T-helper 17 cell (primary cell): ENCODE results near the gene TEX264. TPM values are rescaled to one million over a fixed set of nuclear protein-coding genes. Genes with fewer than 3 reads are reported as not detected.
"Not testable (repeated sequence)": the region's sequence is repeated elsewhere in the genome, so short reads cannot be mapped to it uniquely, and the experiment has no call there.

Experiments
- ATAC-seq: fragments of 150-1000 bp; cut with Tn5 transposase; 2 replicates; pipeline ENCODE4 v1.10.0; 2021; ENCODE audit warnings: mild to moderate bottlenecking, moderate library complexity
- DNase-seq, 3 donors: peaks; one replicate each; pipeline versions ENCODE4 v3.0.0 to v3.0.0-alpha.2; 2020 to 2021
- H3K9me3 ChIP-seq: one replicate; pipeline ENCODE4 v1.7.0; 2013; ENCODE audit warnings: low read length, mild to moderate bottlenecking; ENCODE audit not compliant: control insufficient read depth, poor library complexity, severe bottlenecking
- H3K27ac Mint-ChIP-seq: one replicate; pipeline ENCODE4 v1.8.0; 2022; ENCODE audit warnings: mild to moderate bottlenecking, moderate library complexity, mixed read lengths
- H3K27me3 Mint-ChIP-seq: one replicate; pipeline ENCODE4 v1.8.0; 2022; ENCODE audit warnings: mixed read lengths
- H3K36me3 Mint-ChIP-seq: one replicate; pipeline ENCODE4 v1.8.0; 2022; ENCODE audit warnings: low read depth, mixed read lengths
- H3K4me1 Mint-ChIP-seq: one replicate; pipeline ENCODE4 v1.8.0; 2022; ENCODE audit warnings: mild to moderate bottlenecking, mixed read lengths
- H3K4me3 Mint-ChIP-seq: one replicate; pipeline ENCODE4 v1.8.0; 2022; ENCODE audit warnings: mild to moderate bottlenecking, moderate library complexity, mixed read lengths
- total RNA-seq, 4 donors: library from RNA in 2 of 4; stranded (reverse) in 2 of 4; gene quantifications; one replicate each; pipeline ENCODE4 v1.2.3 and lab custom pipeline; 2022 to 2026

Gene TEX264
- total RNA-seq, 2 donors from 2014 or later: 35.5 to 36.5 TPM

DNA sequence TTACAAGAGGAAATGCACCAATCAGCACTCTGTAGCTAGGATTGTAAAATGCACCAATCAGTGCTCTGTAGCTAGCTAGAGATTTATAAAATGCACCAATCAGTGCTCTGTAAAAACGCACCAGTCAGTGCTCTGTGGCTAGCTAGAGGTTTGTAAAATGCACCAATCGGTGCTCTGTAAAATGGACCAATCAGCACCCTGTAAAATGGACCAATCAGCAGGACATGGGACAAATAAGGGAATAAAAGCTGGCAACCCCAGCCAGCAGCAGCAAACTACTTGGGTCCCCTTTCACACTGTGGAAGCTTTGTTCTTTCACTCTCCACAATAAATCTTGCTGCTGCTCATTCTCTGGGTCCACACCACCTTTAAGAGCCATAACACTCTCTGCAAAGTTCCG is 71.3 kb downstream of the TEX264 start:
- ATAC-seq, H3K4me1 Mint-ChIP-seq, H3K9me3 ChIP-seq, H3K4me3 Mint-ChIP-seq, H3K36me3 Mint-ChIP-seq, H3K27ac Mint-ChIP-seq, DNase-seq: not testable (repeated sequence)
- peaks cover 25% of the 10 kb centered on the region for H3K27me3 Mint-ChIP-seq

DNA sequence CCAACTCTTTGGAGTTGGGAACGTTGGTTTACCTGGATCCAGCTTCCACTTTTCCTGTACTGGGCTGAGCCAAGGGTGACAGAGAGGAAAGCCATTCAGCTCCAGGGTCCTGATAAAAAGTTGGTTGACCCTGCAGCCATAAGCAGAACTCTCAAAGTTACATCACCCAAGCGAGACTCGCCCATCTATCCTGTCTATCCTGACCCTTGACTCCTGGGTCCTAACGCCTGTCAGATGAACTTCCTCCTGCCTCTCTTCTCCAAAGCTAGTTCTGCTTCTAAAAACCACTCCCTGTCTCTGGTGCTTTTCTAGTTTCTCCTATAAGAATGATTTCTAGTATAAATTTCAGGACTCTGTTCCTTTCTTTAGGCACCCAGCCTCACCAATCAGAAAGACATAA is 71.9 kb downstream of the TEX264 start:
- ATAC-seq, H3K36me3 Mint-ChIP-seq, H3K4me3 Mint-ChIP-seq, H3K9me3 ChIP-seq, H3K4me1 Mint-ChIP-seq, H3K27ac Mint-ChIP-seq, DNase-seq: not testable (repeated sequence)
- peaks cover 25% of the 10 kb centered on the region for H3K27me3 Mint-ChIP-seq

GRCh38 chr3:51747840-51748239 is 76.8 kb downstream of the TEX264 start:
- Mint-ChIP-seq H3K27ac (no peak overlapping the region), H3K27me3 (peaks cover 9% of the 10 kb centered on the region), H3K4me3 (no peak overlapping the region), H3K36me3 (no peaks in the 10 kb centered on the region), H3K4me1 (peaks cover 8% of the 10 kb centered on the region)
- ATAC-seq (no peak), DNase-seq (no peak)
- H3K9me3 ChIP-seq: no peaks in the 10 kb centered on the region

GRCh38 chr3:51748327-51748726 is 77.3 kb downstream of the TEX264 start:
- Mint-ChIP-seq H3K27ac (no peak overlapping the region), H3K4me3 (no peak overlapping the region)
- ATAC-seq: no peak

GRCh38 chr3:51750878-51751277 is 79.8 kb downstream of the TEX264 start:
- H3K27ac Mint-ChIP-seq: no peak overlapping the region
- peaks cover 5% of the 10 kb centered on the region for H3K4me1 Mint-ChIP-seq
- ATAC-seq: no peak
- no peak overlapping the region for H3K4me3 Mint-ChIP-seq
- H3K9me3 ChIP-seq: no peaks in the 10 kb centered on the region
- no peaks in the 10 kb centered on the region for H3K36me3 Mint-ChIP-seq
- DNase-seq: no peak
- no peaks in the 10 kb centered on the region for H3K27me3 Mint-ChIP-seq

More at GRCh38 chr3:51748327-51748726, 77.3 kb downstream of the TEX264 start:
- H3K4me1 Mint-ChIP-seq: peaks cover 5% of the 10 kb centered on the region
- no peak for DNase-seq
- H3K27me3 Mint-ChIP-seq: peaks cover 5% of the 10 kb centered on the region
- no peaks in the 10 kb centered on the region for H3K9me3 ChIP-seq
- H3K36me3 Mint-ChIP-seq: no peaks in the 10 kb centered on the region

DNA sequence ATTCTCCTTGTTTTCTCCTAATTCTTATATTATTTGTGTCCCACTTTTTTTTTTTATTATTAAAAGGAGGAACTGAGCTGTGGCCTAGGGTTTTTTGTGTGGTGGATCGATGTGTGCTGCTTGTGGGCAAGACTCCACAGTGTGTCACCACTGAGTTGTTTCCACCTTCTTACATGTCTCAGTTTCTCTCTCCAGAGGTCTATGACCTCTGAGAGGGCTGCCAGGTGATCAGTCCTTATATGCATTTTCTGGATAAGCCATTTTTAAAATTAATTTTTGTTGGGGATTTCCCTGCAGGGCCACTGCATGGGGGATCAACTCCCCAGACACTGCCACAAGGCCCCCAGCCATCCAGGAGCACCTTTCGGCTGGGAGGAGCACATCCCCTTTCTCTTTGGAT is 80.2 kb downstream of the TEX264 start:
- H3K27me3 Mint-ChIP-seq: no peaks in the 10 kb centered on the region
- no peak for DNase-seq
- H3K36me3 Mint-ChIP-seq: no peaks in the 10 kb centered on the region
- no peaks in the 10 kb centered on the region for H3K9me3 ChIP-seq
- peaks cover 5% of the 10 kb centered on the region for H3K4me1 Mint-ChIP-seq
- no peak for ATAC-seq
- no peak overlapping the region for H3K4me3 Mint-ChIP-seq
- H3K27ac Mint-ChIP-seq: no peak overlapping the region

Other genes with a start within 250 kb of the TEX264 start
- gene DCAF1, start 171.2 kb upstream of the TEX264 start, total RNA-seq: 10 to 100 TPM; 20.5 to 24.3 TPM
- 10 to 100 TPM; 37.8 to 41.1 TPM for gene RAD54L2, start 132.5 kb upstream of the TEX264 start, total RNA-seq
- 1 to 10 TPM; 2.2 to 2.9 TPM for gene GRM2, start 35.8 kb downstream of the TEX264 start, total RNA-seq
- not detected for gene IQCF6, start 108.0 kb downstream of the TEX264 start, total RNA-seq
- not detected for gene IQCF2, start 190.4 kb downstream of the TEX264 start, total RNA-seq
- gene IQCF5, start 204.3 kb downstream of the TEX264 start, total RNA-seq: not detected
- gene IQCF1, start 232.1 kb downstream of the TEX264 start, total RNA-seq: not detected